ENCODE data around the gene GTF2F2.

GTF2F2 gene

GRCh38 chr13:45132369-45133064, 12.2 kb downstream of the GTF2F2 start:
- DNase-seq = no peak

DNA sequence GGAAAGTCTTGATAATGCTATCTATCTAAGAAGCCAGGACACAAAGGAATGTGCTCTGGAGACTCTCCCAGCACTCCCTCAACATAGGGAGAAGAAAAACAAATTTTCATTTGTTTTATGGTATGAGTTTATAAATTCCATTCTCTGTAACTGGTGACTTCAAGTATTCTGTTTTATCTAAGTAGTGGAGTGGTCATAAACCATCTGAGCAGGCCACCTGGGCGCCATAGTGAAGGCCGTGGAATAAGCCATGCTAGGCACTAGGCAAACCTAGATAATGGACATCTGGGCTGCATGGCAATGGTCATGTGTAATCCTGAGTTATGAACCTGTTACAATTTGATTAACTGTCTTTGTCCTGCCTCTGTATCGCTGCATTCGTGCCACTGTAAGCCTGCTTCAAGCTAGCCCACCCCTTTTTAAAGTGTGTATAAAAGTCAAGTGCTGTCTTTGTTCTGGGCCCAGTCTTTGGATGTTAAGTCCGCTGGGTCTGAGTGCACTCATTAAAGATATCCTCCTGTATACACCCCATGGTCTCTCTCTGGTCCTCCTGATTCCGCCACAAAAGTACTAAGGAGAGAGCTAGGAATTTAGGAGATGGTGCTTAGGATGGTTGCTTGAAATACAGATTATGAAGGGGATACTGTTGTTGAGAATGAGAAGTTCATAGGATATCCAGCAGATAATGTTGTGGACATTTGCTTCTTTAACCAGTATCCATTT, 13.2 kb downstream of the GTF2F2 start:
- no peak for DNase-seq

GRCh38 chr13:45136741-45137504, 16.6 kb downstream of the GTF2F2 start:
- DNase-seq = no peak

GRCh38 chr13:45137526-45137925, 17.2 kb downstream of the GTF2F2 start:
- DNase-seq = no peak

DNA sequence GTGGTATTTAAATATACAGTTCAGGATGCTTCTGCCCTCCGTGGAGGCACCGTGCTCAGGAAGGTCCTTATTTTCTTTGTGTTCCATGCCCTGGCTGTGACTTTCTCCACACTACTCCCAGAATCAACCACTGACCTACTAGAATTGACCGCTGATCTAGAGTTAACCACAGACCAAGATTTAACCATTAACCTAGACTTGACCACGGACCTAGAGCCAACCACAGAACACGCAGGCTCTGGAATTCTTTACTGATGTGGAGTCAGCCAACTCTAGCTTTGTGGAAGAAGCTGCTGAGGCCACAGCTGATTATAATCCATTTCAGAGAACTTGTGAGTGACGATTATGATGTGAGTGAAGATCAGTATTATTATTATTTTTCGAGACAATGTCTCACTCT, 18.0 kb downstream of the GTF2F2 start:
- no peak for DNase-seq

GRCh38 chr13:45141369-45141768, 21.1 kb downstream of the GTF2F2 start:
- DNase-seq = no peak

GRCh38 chr13:45142440-45143345, 22.4 kb downstream of the GTF2F2 start:
- DNase-seq = no peak

- DNase-seq = no peak
Observed at GRCh38 chr13:45143346-45143751, 23.0 kb downstream of the GTF2F2 start.

DNA sequence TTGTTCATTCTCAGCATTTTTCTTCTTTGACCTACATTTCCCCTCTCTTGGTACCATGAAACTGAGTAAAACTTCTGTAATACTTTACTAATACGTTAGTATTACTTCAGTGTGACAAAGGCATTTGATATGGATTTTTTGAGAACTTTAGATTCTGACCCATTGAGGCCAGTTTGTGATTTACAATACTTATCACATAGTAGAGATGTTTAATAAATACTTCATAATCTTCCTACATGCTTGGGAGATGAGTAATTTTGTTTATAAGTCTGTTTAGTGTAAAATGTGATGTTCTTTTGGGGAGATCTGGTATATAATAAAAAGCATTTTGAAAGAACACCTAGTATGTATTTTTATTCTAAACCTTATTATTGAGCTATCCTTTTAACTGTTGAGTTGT, 29.7 kb downstream of the GTF2F2 start:
- no peak for DNase-seq

- no peak for DNase-seq
Observed at GRCh38 chr13:45156565-45157361, 36.5 kb downstream of the GTF2F2 start.

GRCh38 chr13:45162194-45162593, 41.9 kb downstream of the GTF2F2 start:
- no peak for DNase-seq

DNA sequence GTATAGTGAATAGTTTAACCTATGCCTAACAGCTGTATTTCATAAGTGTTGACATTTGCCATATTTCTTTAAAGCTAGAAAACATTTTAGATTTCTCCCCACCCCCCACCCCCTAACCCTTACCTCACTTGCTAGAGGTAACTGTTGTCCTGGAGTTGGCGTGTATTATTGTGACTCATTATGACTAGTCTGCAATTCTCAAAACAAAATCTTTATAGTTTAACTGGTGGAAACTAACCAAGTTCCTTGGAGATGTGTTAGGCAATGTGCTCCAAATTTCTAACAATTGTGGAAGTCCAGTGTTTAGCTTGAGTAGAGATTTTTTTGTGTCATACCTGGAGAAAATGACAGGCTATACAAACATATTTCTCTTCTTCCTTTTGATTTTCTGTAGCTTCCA, 42.5 kb downstream of the GTF2F2 start:
- DNase-seq = no peak

GRCh38 chr13:45166858-45167257, 46.5 kb downstream of the GTF2F2 start:
- DNase-seq = no peak

- DNase-seq = no peak
Observed at GRCh38 chr13:45167611-45168554, 47.6 kb downstream of the GTF2F2 start.

GRCh38 chr13:45168555-45168930, 48.2 kb downstream of the GTF2F2 start:
- no peak for DNase-seq

- no peak for DNase-seq
Observed at GRCh38 chr13:45174478-45174877, 54.2 kb downstream of the GTF2F2 start.

GRCh38 chr13:45178349-45179162, 58.2 kb downstream of the GTF2F2 start:
- DNase-seq = no peak

DNA sequence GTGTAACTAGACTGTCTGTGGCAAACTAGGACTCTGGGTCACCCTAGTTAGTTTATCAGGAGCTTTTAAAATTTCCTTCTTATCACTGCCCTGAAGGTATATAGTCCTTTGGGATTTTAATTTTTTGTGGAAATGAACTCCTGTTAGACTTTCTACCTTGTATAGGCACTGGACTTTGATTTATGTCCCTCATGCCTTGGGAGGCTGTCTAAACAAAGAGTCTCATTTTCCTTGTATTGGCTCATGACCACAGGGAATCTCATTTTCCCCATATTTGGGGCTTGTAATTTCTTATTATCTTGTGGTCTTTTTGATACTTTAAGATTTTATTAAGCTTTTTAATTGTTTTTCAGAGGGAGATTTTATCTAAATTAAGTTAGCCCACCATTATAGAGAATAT, 59.1 kb downstream of the GTF2F2 start:
- DNase-seq = no peak

- no peak for DNase-seq
Observed at GRCh38 chr13:45180303-45180702, 60.0 kb downstream of the GTF2F2 start.
